Measurements from ENCODE around the gene FHAD1.
"Not testable (repeated sequence)": the region's sequence is repeated elsewhere in the genome, so short reads cannot be mapped to it uniquely, and the experiment has no call there.

The FHAD1 gene

GRCh38 chr1:15427280-15427666 is 180.2 kb downstream of the FHAD1 start:
- in situ Hi-C loops (cut with MboI; ENCODE audit: low sequenced_read_pairs), result loop anchor here (5.0 kb wide), 1 partner anchor 100 kb away; no protein-coding TSS in a partner anchor

- in situ Hi-C loops (cut with MboI; ENCODE audit: low sequenced_read_pairs), result loop anchor here (5.0 kb wide), 1 partner anchor 101 kb away; no protein-coding TSS in a partner anchor
Observed at GRCh38 chr1:15428252-15428651, 181.2 kb downstream of the FHAD1 start.

- in situ Hi-C loops (cut with MboI; ENCODE audit: low sequenced_read_pairs), result loop anchor here (5.0 kb wide), 1 partner anchor 102 kb away; no protein-coding TSS in a partner anchor
Observed at GRCh38 chr1:15428815-15429435, 181.9 kb downstream of the FHAD1 start.

- in situ Hi-C loops (cut with MboI; ENCODE audit: low sequenced_read_pairs), result loop anchor here (5.0 kb wide), 1 partner anchor 102 kb away; no protein-coding TSS in a partner anchor
Observed at GRCh38 chr1:15429701-15430149, 182.7 kb downstream of the FHAD1 start.

- in situ Hi-C loops (cut with MboI; ENCODE audit: low sequenced_read_pairs), result no loop called here
Observed at GRCh38 chr1:15430787-15431570, 184.0 kb downstream of the FHAD1 start.

- in situ Hi-C loops (cut with MboI; ENCODE audit: low sequenced_read_pairs), result no loop called here
Observed at GRCh38 chr1:15431571-15431948, 184.5 kb downstream of the FHAD1 start.

GRCh38 chr1:15432324-15432723 is 185.3 kb downstream of the FHAD1 start:
- in situ Hi-C loops (cut with MboI; ENCODE audit: low sequenced_read_pairs), result no loop called here

- in situ Hi-C loops (cut with MboI; ENCODE audit: low sequenced_read_pairs), result no loop called here
Observed at GRCh38 chr1:15433471-15433870, 186.4 kb downstream of the FHAD1 start.

- in situ Hi-C loops (cut with MboI; ENCODE audit: low sequenced_read_pairs), result not testable (repeated sequence)
Observed at GRCh38 chr1:15434739-15435138, 187.7 kb downstream of the FHAD1 start.

- in situ Hi-C loops (cut with MboI; ENCODE audit: low sequenced_read_pairs), result no loop called here
Observed at GRCh38 chr1:15435239-15436077, 188.4 kb downstream of the FHAD1 start.

GRCh38 chr1:15436881-15437442 is 189.9 kb downstream of the FHAD1 start:
- in situ Hi-C loops (cut with MboI; ENCODE audit: low sequenced_read_pairs), result no loop called here

- in situ Hi-C loops (cut with MboI; ENCODE audit: low sequenced_read_pairs), result no loop called here
Observed at GRCh38 chr1:15439325-15439724, 192.3 kb downstream of the FHAD1 start.

- in situ Hi-C loops (cut with MboI; ENCODE audit: low sequenced_read_pairs), result no loop called here
Observed at GRCh38 chr1:15440357-15440756, 193.3 kb downstream of the FHAD1 start.

- in situ Hi-C loops (cut with MboI; ENCODE audit: low sequenced_read_pairs), result no loop called here
Observed at GRCh38 chr1:15441247-15441646, 194.2 kb downstream of the FHAD1 start.

GRCh38 chr1:15442119-15442518 is 195.1 kb downstream of the FHAD1 start:
- in situ Hi-C loops (cut with MboI; ENCODE audit: low sequenced_read_pairs), result no loop called here

- in situ Hi-C loops (cut with MboI; ENCODE audit: low sequenced_read_pairs), result no loop called here
Observed at GRCh38 chr1:15442759-15443158, 195.7 kb downstream of the FHAD1 start.

GRCh38 chr1:15443281-15443680 is 196.3 kb downstream of the FHAD1 start:
- in situ Hi-C loops (cut with MboI; ENCODE audit: low sequenced_read_pairs), result no loop called here

- in situ Hi-C loops (cut with MboI; ENCODE audit: low sequenced_read_pairs), result no loop called here
Observed at GRCh38 chr1:15444468-15445389, 197.7 kb downstream of the FHAD1 start.

- in situ Hi-C loops (cut with MboI; ENCODE audit: low sequenced_read_pairs), result no loop called here
Observed at GRCh38 chr1:15445390-15446122, 198.5 kb downstream of the FHAD1 start.
